ENCODE results near the gene RABGAP1.

DNA sequence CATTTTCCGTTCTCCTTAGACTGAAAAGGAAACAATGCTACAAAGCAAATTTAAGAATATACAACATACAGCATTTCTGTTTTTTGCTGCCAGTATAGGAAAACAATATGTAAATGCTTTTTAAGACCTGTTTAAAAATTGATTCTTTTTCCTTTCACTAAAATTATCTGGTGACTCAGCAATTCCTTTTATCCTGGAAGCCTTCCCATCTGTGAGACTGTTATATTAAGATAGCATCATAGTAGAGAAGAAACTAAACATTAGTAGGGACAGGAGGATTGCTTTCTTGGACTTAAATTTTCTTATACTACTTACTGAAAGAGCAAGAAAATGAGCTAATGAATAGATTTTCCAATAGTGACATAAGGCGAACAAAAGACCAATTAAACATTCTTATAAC lies 62.6 kb downstream of the RABGAP1 start:
- TF ChIP-seq GATA2 (CRISPR knock-in tag; IDR thresholded peaks at IDR 0.05) (no peak), TEAD4 (IDR thresholded peaks at IDR 0.05; ENCODE audit: borderline replicate concordance, insufficient read depth) (no peak), RAD21 (IDR thresholded peaks at IDR 0.05; ENCODE audit: low read length) (no peak), FOXM1 (IDR thresholded peaks at IDR 0.05; ENCODE audit: low read depth) (no peak), EZH2phosphoT487 (IDR thresholded peaks at IDR 0.05; ENCODE audit: borderline replicate concordance, low read depth) (no peak), GABPA (IDR thresholded peaks at IDR 0.05; ENCODE audit: low read depth) (no peak), CHD2 (IDR thresholded peaks at IDR 0.05; ENCODE audit: low read length, partially characterized antibody) (no peak), SMC3 (IDR thresholded peaks at IDR 0.05; ENCODE audit: low read depth, low read length) (no peak), ELF1 (IDR thresholded peaks at IDR 0.05) (no peak), MXI1 (IDR thresholded peaks at IDR 0.05; ENCODE audit: low read depth, low read length) (no peak), EP300 (IDR thresholded peaks at IDR 0.05; ENCODE audit: borderline replicate concordance in 1 of 2, low read depth in 1 of 2, low read length in 1 of 2) (no peak), NFIC (IDR thresholded peaks at IDR 0.05; ENCODE audit: borderline replicate concordance) (peak; percentile 22; the same call in 1 of the 2 replicates)
- TF ChIP-seq, protein P1, sequence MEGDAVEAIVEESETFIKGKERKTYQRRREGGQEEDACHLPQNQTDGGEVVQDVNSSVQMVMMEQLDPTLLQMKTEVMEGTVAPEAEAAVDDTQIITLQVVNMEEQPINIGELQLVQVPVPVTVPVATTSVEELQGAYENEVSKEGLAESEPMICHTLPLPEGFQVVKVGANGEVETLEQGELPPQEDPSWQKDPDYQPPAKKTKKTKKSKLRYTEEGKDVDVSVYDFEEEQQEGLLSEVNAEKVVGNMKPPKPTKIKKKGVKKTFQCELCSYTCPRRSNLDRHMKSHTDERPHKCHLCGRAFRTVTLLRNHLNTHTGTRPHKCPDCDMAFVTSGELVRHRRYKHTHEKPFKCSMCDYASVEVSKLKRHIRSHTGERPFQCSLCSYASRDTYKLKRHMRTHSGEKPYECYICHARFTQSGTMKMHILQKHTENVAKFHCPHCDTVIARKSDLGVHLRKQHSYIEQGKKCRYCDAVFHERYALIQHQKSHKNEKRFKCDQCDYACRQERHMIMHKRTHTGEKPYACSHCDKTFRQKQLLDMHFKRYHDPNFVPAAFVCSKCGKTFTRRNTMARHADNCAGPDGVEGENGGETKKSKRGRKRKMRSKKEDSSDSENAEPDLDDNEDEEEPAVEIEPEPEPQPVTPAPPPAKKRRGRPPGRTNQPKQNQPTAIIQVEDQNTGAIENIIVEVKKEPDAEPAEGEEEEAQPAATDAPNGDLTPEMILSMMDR (IDR thresholded peaks at IDR 0.05) = no peak
- TF ChIP-seq, protein P2, sequence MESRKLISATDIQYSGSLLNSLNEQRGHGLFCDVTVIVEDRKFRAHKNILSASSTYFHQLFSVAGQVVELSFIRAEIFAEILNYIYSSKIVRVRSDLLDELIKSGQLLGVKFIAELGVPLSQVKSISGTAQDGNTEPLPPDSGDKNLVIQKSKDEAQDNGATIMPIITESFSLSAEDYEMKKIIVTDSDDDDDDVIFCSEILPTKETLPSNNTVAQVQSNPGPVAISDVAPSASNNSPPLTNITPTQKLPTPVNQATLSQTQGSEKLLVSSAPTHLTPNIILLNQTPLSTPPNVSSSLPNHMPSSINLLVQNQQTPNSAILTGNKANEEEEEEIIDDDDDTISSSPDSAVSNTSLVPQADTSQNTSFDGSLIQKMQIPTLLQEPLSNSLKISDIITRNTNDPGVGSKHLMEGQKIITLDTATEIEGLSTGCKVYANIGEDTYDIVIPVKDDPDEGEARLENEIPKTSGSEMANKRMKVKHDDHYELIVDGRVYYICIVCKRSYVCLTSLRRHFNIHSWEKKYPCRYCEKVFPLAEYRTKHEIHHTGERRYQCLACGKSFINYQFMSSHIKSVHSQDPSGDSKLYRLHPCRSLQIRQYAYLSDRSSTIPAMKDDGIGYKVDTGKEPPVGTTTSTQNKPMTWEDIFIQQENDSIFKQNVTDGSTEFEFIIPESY (IDR thresholded peaks at IDR 0.05; ENCODE audit: borderline replicate concordance, low read depth) = no peak
